ENCODE data around the gene PRICKLE1.

PRICKLE1 gene

DNA sequence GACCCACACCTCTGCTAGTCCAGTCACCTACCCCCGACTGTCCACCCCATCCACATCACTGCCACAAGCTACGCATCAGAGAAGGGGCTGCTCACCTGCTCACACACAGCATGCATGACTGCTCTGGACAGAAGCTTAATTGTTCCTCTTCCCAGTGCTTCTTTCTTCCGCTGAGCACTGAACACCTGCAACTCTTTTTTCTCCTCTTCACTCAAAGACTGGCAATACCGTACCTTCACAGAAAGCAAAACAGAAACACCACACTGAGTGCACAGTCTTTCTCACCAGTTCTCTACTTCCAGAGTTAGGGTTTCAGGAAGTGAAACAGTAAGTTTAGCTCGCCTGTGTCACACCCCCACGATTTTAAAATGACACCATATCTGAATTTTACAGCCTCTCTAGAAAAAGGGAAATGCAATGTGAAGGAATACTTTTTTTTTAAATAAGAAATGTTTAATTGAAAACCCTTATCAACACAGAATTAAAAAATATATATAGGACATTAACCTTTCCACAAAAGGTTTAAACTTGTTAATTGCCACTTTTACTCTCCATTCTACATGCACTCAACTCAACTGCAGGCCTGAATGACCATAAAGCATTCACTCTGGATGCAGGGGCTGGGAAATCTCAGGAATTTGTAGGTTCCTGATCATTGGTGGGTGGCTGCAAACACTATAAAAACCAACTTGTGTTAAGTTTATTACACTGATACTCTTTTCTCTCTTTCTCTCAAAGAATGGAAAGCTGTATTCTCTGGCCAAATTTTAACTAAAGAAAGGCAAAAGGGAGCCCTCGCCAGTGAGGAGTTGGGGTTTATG, 120.0 kb downstream of the PRICKLE1 start:
- H3K27me3 ChIP-seq (ENCODE audit: control insufficient read depth, insufficient read depth, low read length) = no peaks in the 10 kb centered on the region
- no peak overlapping the region for H3K4me3 ChIP-seq (ENCODE audit: low read length)
- peaks cover 26% of the 10 kb centered on the region for H3K36me3 ChIP-seq (ENCODE audit: insufficient read depth, low read length)
- H3K9ac ChIP-seq (ENCODE audit: low read depth, low read length) = no peak overlapping the region
- H3K4me1 ChIP-seq (ENCODE audit: control insufficient read depth, insufficient read depth, low read length) = peaks cover 9% of the 10 kb centered on the region
- no peak overlapping the region for H3K4me2 ChIP-seq (ENCODE audit: low read length)
- H3K9me3 ChIP-seq (replicated peaks; ENCODE audit: low read length) = no peaks in the 10 kb centered on the region

DNA sequence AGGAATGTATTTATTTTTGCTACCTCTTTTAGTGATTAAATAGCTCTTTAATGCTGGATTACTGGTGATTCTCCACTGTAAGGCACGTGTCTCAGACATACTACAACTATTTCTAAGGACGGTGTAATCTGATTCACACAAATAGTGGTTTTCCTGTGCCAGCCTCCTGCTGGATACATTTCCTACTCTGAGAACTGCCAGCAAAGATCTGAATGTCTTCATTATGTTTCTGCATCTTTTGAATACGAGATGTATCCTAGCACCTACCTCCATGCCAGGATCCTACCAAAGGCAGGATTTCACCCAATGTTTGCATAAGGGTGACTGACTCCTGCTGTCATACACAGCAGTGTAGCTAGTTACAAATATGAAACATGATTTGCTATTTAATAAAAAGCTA, 120.6 kb downstream of the PRICKLE1 start:
- no peaks in the 10 kb centered on the region for H3K9me3 ChIP-seq (replicated peaks; ENCODE audit: low read length)
- no peak overlapping the region for H3K4me2 ChIP-seq (ENCODE audit: low read length)
- peaks cover 5% of the 10 kb centered on the region for H3K4me1 ChIP-seq (ENCODE audit: control insufficient read depth, insufficient read depth, low read length)
- H3K27me3 ChIP-seq (ENCODE audit: control insufficient read depth, insufficient read depth, low read length) = no peaks in the 10 kb centered on the region
- no peak overlapping the region for H3K4me3 ChIP-seq (ENCODE audit: low read length)
- H3K36me3 ChIP-seq (ENCODE audit: insufficient read depth, low read length) = peaks cover 30% of the 10 kb centered on the region
- H3K9ac ChIP-seq (ENCODE audit: low read depth, low read length) = no peak overlapping the region

GRCh38 chr12:42468341-42468821, 121.2 kb downstream of the PRICKLE1 start:
- H3K36me3 ChIP-seq (ENCODE audit: insufficient read depth, low read length) = peaks cover 30% of the 10 kb centered on the region
- H3K4me3 ChIP-seq (ENCODE audit: low read length) = no peak overlapping the region
- peaks cover 5% of the 10 kb centered on the region for H3K4me1 ChIP-seq (ENCODE audit: control insufficient read depth, insufficient read depth, low read length)
- no peak overlapping the region for H3K9ac ChIP-seq (ENCODE audit: low read depth, low read length)
- H3K4me2 ChIP-seq (ENCODE audit: low read length) = no peak overlapping the region
- H3K27me3 ChIP-seq (ENCODE audit: control insufficient read depth, insufficient read depth, low read length) = no peaks in the 10 kb centered on the region
- no peaks in the 10 kb centered on the region for H3K9me3 ChIP-seq (replicated peaks; ENCODE audit: low read length)

DNA sequence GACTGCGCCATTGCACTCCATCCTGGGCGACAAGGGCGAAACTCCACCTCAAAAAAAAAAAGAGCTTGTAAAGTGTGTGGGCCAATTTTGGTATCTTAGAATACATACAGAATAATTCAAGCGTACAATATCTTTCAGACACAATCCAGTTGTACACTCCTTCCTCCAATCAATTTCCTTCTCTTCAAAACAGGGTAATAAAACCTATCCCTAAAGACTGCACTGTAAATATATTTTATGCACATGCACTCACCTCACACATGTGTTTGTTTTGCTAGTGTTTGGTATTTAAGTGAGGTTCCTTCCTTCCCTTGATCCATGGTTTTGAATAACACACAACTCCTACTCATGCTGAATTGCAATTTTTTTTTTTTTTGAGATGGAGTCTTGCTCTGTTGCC, 125.9 kb downstream of the PRICKLE1 start:
- Histone ChIP-seq H3K4me2 (ENCODE audit: low read length) (no peak overlapping the region), H3K27me3 (ENCODE audit: control insufficient read depth, insufficient read depth, low read length) (no peaks in the 10 kb centered on the region), H3K9me3 (replicated peaks; ENCODE audit: low read length) (no peaks in the 10 kb centered on the region), H3K4me1 (ENCODE audit: control insufficient read depth, insufficient read depth, low read length) (no peaks in the 10 kb centered on the region), H3K36me3 (ENCODE audit: insufficient read depth, low read length) (peaks cover 41% of the 10 kb centered on the region), H3K4me3 (ENCODE audit: low read length) (no peak overlapping the region), H3K9ac (ENCODE audit: low read depth, low read length) (no peak overlapping the region)

DNA sequence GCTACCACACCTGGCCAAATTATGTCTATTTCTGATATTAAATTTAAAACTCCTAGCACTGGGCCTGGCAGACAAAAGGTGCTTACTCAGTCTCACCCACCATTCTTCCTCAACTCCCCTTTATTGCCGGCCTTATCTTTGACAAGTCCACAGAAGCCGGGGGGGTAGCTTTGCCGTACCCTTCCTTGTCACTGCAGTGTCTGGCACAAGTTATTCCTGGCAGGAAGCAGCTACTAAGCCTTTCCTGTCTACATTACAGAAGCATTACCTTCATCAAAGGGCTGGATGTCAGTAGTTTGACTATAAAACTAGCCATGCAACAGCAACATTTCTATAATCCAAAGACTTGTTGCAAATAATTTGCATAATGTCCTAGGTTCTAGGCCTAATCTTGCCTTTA, 127.1 kb downstream of the PRICKLE1 start:
- Histone ChIP-seq H3K9ac (ENCODE audit: low read depth, low read length) (no peak overlapping the region), H3K4me1 (ENCODE audit: control insufficient read depth, insufficient read depth, low read length) (no peaks in the 10 kb centered on the region), H3K4me2 (ENCODE audit: low read length) (no peak overlapping the region), H3K4me3 (ENCODE audit: low read length) (no peak overlapping the region), H3K36me3 (ENCODE audit: insufficient read depth, low read length) (peaks cover 35% of the 10 kb centered on the region), H3K9me3 (replicated peaks; ENCODE audit: low read length) (no peaks in the 10 kb centered on the region), H3K27me3 (ENCODE audit: control insufficient read depth, insufficient read depth, low read length) (no peaks in the 10 kb centered on the region)

GRCh38 chr12:42459336-42459847, 130.2 kb downstream of the PRICKLE1 start:
- Histone ChIP-seq H3K9me3 (replicated peaks; ENCODE audit: low read length) (no peaks in the 10 kb centered on the region), H3K9ac (ENCODE audit: low read depth, low read length) (no peak overlapping the region), H3K4me2 (ENCODE audit: low read length) (no peak overlapping the region), H3K4me1 (ENCODE audit: control insufficient read depth, insufficient read depth, low read length) (no peaks in the 10 kb centered on the region), H3K4me3 (ENCODE audit: low read length) (no peak overlapping the region), H3K36me3 (ENCODE audit: insufficient read depth, low read length) (peaks cover 22% of the 10 kb centered on the region), H3K27me3 (ENCODE audit: control insufficient read depth, insufficient read depth, low read length) (no peaks in the 10 kb centered on the region)

GRCh38 chr12:42458575-42458974, 131.0 kb downstream of the PRICKLE1 start:
- Histone ChIP-seq H3K36me3 (ENCODE audit: insufficient read depth, low read length) (peaks cover 20% of the 10 kb centered on the region), H3K4me3 (ENCODE audit: low read length) (no peak overlapping the region), H3K4me1 (ENCODE audit: control insufficient read depth, insufficient read depth, low read length) (no peaks in the 10 kb centered on the region), H3K27me3 (ENCODE audit: control insufficient read depth, insufficient read depth, low read length) (no peaks in the 10 kb centered on the region), H3K4me2 (ENCODE audit: low read length) (no peak overlapping the region), H3K9me3 (replicated peaks; ENCODE audit: low read length) (no peaks in the 10 kb centered on the region), H3K9ac (ENCODE audit: low read depth, low read length) (no peak overlapping the region)

- Histone ChIP-seq H3K4me3 (ENCODE audit: low read length) (no peak overlapping the region), H3K4me2 (ENCODE audit: low read length) (no peak overlapping the region), H3K36me3 (ENCODE audit: insufficient read depth, low read length) (peaks cover 16% of the 10 kb centered on the region), H3K9me3 (replicated peaks; ENCODE audit: low read length) (no peaks in the 10 kb centered on the region), H3K9ac (ENCODE audit: low read depth, low read length) (no peak overlapping the region), H3K4me1 (ENCODE audit: control insufficient read depth, insufficient read depth, low read length) (peaks cover 13% of the 10 kb centered on the region), H3K27me3 (ENCODE audit: control insufficient read depth, insufficient read depth, low read length) (no peaks in the 10 kb centered on the region)
Observed at GRCh38 chr12:42450248-42450647, 139.3 kb downstream of the PRICKLE1 start.

DNA sequence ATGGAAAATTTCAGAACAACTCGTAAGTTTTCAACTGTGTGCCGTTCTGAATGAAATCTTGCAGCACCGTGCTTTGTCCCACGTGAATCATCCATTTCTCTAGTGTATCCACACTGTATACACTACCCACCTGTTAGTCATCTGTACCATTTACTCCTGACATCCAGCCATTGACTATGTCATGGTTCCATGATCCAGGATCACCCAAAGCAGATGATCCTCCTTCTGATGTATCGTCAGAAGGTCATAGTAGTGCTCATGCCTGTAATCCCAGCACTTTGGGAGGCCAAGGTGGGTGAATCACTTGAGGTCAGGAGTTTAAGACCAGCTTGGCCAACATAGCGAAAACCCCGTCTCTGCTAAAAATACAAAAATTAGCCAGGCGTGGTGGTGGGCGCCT, 140.7 kb downstream of the PRICKLE1 start:
- peaks cover 16% of the 10 kb centered on the region for H3K36me3 ChIP-seq (ENCODE audit: insufficient read depth, low read length)
- H3K4me2 ChIP-seq (ENCODE audit: low read length) = no peak overlapping the region
- no peak overlapping the region for H3K4me3 ChIP-seq (ENCODE audit: low read length)
- peaks cover 13% of the 10 kb centered on the region for H3K4me1 ChIP-seq (ENCODE audit: control insufficient read depth, insufficient read depth, low read length)
- no peaks in the 10 kb centered on the region for H3K27me3 ChIP-seq (ENCODE audit: control insufficient read depth, insufficient read depth, low read length)
- H3K9me3 ChIP-seq (replicated peaks; ENCODE audit: low read length) = no peaks in the 10 kb centered on the region
- H3K9ac ChIP-seq (ENCODE audit: low read depth, low read length) = no peak overlapping the region

DNA sequence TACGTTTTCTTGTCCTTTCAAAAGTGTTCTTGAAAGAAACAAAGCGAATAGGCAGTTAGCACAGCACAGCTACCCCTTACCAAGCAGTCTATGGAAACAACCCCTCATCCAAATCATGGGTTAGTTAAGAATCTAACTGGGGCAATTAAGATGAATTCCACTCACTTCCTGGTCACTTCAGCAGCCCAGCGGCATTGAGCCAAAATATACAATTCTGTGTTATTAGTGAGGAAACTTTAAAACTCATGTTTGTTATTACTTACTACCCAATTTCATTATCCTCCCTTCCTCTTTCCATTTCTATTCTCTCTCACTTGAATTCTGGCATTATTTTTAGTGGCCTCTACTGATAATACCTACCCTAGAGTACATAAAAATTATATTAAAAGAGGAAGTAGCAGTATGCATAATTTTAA, 142.2 kb downstream of the PRICKLE1 start:
- no peak overlapping the region for H3K4me2 ChIP-seq (ENCODE audit: low read length)
- H3K4me1 ChIP-seq (ENCODE audit: control insufficient read depth, insufficient read depth, low read length) = peaks cover 13% of the 10 kb centered on the region
- H3K36me3 ChIP-seq (ENCODE audit: insufficient read depth, low read length) = peaks cover 26% of the 10 kb centered on the region
- H3K4me3 ChIP-seq (ENCODE audit: low read length) = no peak overlapping the region
- H3K9me3 ChIP-seq (replicated peaks; ENCODE audit: low read length) = no peaks in the 10 kb centered on the region
- no peaks in the 10 kb centered on the region for H3K27me3 ChIP-seq (ENCODE audit: control insufficient read depth, insufficient read depth, low read length)
- H3K9ac ChIP-seq (ENCODE audit: low read depth, low read length) = no peak overlapping the region

DNA sequence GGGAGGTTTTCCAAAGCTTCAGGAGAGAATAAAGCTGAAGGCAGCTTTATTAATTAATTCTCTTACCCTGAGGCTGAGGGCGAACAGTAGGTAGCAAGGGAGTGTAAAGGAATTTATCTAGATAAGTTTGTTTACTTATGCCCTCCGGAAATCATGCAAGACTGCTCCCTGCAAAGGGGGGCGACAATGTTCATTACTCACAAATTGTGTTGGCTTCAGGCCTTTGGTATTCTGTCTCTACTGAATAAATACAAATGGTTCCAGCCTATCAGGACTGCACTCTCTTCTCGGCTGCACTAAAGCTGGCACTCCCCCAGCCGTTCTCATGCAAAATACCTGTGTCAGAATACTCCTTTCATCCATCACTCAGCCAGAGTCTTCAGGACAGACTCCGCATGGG, 142.8 kb downstream of the PRICKLE1 start:
- Histone ChIP-seq H3K27me3 (ENCODE audit: control insufficient read depth, insufficient read depth, low read length) (no peaks in the 10 kb centered on the region), H3K4me3 (ENCODE audit: low read length) (no peak overlapping the region), H3K4me2 (ENCODE audit: low read length) (no peak overlapping the region), H3K9me3 (replicated peaks; ENCODE audit: low read length) (no peaks in the 10 kb centered on the region), H3K36me3 (ENCODE audit: insufficient read depth, low read length) (peaks cover 28% of the 10 kb centered on the region), H3K4me1 (ENCODE audit: control insufficient read depth, insufficient read depth, low read length) (peaks cover 13% of the 10 kb centered on the region), H3K9ac (ENCODE audit: low read depth, low read length) (no peak overlapping the region)

DNA sequence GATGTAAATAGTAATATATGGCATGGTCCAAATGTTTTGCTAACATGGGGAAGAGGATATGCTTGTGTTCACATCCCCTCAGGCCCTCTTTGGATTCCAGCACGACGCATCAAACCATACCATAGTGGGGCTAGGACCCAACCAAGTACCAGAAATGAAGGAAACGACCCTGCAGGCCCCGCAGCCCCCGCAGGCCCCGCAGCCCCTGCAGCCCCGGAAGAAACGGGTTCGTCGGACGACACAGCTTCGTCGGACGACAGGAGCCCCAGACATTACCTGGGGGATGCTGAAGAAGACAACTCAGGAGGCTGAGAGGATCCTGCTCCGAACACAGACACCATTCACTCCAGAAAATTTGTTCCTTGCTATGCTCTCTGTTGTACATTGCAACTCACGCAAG, 143.7 kb downstream of the PRICKLE1 start:
- Histone ChIP-seq H3K4me1 (ENCODE audit: control insufficient read depth, insufficient read depth, low read length) (peaks cover 13% of the 10 kb centered on the region), H3K4me3 (ENCODE audit: low read length) (no peak overlapping the region), H3K9ac (ENCODE audit: low read depth, low read length) (no peak overlapping the region), H3K9me3 (replicated peaks; ENCODE audit: low read length) (no peaks in the 10 kb centered on the region), H3K27me3 (ENCODE audit: control insufficient read depth, insufficient read depth, low read length) (no peaks in the 10 kb centered on the region), H3K4me2 (ENCODE audit: low read length) (no peak overlapping the region), H3K36me3 (ENCODE audit: insufficient read depth, low read length) (peaks cover 28% of the 10 kb centered on the region)

Measured in skeletal muscle satellite cell (primary cell).